Breast epithelium (tissue), 3 donors: Measurements from ENCODE around the gene RHOJ.

Experiments
- POLR2A ChIP-seq: fragments of 450-650 bp; IDR thresholded peaks from one replicate; pipeline ENCODE4 v1.6.1; 2016; ENCODE audit warnings: antibody characterized with exemption, mild to moderate bottlenecking, moderate library complexity
- TF ChIP-seq, protein P1 (sequence below), 3 donors: fragments of 450-650 bp; IDR thresholded peaks; one replicate each; pipeline ENCODE4 v1.5.1; 2016 to 2017; ENCODE audit warnings: antibody characterized with exemption in 3 of 3, mild to moderate bottlenecking in 3 of 3, moderate library complexity in 3 of 3

DNA sequence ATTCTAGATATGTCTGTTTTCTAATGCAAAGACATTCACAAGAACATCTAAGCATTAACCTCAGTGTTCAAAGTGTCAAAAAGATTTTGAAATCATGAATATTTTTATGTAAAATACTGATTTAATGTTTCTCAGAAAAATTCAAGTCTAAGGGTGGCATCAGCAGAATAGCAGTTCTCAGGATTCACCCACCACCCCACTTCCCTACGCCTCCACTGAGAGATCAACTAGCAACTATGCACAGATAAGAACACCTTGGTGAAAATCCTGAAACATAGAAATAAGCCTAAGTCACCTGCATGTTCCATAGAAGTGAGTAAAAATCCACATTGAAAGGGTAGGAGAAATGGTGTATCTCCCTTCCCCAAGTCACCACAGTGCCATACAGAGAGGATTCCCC, 40.9 kb upstream of the RHOJ start:
- no peak for TF ChIP-seq POLR2A
- TF ChIP-seq, protein P1, sequence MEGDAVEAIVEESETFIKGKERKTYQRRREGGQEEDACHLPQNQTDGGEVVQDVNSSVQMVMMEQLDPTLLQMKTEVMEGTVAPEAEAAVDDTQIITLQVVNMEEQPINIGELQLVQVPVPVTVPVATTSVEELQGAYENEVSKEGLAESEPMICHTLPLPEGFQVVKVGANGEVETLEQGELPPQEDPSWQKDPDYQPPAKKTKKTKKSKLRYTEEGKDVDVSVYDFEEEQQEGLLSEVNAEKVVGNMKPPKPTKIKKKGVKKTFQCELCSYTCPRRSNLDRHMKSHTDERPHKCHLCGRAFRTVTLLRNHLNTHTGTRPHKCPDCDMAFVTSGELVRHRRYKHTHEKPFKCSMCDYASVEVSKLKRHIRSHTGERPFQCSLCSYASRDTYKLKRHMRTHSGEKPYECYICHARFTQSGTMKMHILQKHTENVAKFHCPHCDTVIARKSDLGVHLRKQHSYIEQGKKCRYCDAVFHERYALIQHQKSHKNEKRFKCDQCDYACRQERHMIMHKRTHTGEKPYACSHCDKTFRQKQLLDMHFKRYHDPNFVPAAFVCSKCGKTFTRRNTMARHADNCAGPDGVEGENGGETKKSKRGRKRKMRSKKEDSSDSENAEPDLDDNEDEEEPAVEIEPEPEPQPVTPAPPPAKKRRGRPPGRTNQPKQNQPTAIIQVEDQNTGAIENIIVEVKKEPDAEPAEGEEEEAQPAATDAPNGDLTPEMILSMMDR (IDR thresholded peaks at IDR 0.05), result no peak
